GM18502 (cell line): ENCODE data around the gene CDC37L1.

Experiments used
- ATAC-seq: cut with Tn5 transposase; IDR thresholded peaks from one replicate; pipeline ENCODE4 v1.9.1; 2021; ENCODE audit warnings: mild to moderate bottlenecking; ENCODE audit not compliant: unreplicated experiment, poor library complexity

CDC37L1 gene

DNA sequence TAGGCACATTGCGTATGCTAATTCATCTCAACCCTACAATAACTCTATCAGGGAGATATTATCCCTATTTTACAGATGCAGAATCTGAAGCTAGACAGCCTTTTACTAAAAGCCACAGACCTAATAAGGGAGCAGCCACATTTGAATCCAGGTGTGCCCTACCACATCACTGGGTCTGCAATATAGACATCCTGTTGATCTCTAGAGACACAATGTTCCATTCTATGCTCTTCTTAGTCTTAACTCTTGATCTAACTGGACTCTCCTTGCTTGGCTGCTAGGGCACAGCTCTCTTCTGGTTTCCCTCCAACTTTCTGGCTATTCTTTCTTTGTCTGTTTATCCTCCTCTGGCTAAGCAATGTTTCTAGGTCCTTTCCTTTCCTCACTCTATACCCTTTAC lies 11.7 kb upstream of the CDC37L1 start:
- ATAC-seq, result no peak

DNA sequence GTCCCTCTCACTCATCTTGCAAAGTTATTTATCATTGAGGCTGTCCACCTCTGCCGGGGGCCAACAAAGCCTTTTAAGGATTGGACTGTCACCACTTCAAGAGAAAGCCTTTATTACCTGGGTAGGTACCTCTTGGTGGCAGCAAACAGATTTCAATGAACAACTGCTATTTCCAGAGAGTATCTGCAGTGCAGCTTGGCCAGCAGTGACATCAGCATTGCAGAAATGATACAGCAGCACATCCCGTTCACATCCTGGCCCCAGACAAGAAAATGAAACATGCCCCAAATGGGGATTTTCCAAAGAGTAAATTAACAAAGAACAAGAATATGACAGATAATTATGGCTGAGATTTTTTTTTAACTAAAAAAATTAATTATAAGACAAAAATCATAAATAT lies 10.8 kb upstream of the CDC37L1 start:
- no peak for ATAC-seq

GRCh38 chr9:4669890-4670289 lies 9.5 kb upstream of the CDC37L1 start:
- no peak for ATAC-seq

DNA sequence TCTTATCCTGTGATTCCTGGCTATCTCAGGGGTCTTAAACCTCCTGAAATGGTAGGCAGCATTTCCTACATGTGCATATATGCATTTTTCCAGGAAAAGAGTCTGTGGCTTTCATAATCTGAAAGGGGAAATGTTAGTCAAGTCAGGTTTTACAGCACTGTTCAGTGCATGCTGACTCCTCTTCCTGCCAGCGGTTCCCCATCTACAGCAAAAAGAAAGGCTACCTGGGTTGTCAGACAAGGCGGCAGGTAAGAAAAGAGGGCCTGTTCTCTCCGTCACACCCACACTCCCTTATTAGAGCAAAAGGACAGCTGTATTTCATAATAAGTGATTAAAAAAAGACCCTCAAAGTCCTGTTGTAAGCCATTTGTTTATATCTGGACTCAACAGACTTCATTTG lies 8.8 kb upstream of the CDC37L1 start:
- no peak for ATAC-seq

DNA sequence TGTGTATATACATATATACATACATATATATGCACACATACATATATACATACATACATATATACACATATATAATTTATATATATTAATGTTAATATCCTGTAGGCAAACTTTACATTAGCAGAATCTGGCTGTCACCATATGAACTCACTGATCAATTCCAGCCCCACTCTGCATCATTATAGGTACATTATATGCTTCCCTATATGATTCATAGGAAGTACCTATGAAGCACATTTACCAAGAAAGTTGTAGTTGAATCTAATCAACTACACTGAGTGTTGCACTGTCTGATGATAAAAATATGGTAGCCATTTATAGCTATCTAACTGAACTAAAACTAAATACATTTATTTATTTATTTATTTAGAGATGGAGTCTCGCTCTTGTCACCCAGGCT lies 7.6 kb upstream of the CDC37L1 start:
- no peak for ATAC-seq

DNA sequence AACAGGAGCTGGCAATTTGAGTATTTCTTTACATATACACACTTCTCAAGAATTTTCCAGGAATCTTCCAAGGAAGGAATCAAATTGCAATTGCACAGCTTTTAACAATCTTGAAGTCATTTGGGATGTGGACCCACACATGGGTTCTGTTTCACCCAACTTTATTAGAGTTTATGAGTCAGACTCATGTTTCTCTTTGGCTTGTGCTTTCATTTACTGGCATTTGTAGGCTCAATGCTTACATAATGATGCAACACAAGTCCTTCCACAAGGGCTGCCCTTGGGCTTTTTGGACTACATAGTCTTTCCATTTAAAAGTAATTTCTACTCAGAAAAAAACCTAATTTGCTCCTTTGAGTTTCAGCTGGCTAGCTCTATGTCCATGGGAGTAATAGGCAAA lies 4.6 kb upstream of the CDC37L1 start:
- no peak for ATAC-seq

DNA sequence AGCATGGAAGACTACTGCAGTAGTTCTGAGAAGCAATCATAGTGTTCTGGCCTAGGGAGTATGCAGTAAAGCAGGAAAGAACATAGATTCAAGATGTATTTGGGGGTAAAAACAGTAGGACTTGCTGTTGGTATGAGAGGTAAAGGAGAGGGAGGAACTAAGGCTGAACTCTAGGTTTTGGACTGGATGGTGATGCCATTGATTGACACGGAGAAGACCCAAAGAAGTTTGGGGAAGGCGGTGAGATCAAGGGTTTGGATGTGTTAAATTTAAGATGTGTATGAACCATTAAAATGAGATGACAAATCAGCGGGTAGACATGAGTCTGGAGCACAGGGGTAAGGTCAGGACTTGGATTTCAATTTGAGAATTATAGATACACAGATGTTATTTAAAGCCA lies 2.0 kb upstream of the CDC37L1 start:
- ATAC-seq, result no peak

DNA sequence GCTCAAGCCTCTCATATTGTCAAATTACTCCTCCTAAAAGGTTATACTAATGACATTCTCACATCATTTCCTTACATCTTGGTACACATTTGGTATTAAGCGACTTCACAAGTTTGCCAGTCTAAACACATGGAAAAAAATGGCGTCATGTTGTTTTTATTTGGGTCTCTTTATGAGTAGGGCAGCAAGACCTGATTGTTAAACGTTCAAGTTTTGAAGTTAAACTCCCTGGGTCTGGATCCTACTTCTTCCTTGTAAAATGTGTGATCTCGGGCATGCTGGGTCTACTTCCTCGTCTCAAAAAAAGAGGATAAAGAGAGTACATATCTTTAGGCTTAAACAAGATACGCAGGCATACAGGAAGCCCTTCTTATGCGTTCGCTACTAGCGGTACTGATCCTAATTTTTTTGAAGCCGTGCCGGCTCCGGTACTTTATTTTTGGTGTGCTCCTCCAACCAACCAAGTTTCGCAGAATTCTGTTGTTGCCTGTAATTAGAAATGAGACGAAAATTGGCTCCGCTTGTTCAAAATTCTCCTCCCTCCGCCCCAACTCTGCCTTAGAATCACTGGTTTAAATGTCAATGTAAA lies 596 bp upstream of the CDC37L1 start:
- peak; percentile 27 for ATAC-seq

GRCh38 chr9:4680173-4680525 lies 780 bp downstream of the CDC37L1 start:
- no peak for ATAC-seq

- no peak for ATAC-seq
Observed at GRCh38 chr9:4680750-4681149, 1.4 kb downstream of the CDC37L1 start.

GRCh38 chr9:4684820-4685219 lies 5.5 kb downstream of the CDC37L1 start:
- ATAC-seq, result no peak

- ATAC-seq, result no peak
Observed at GRCh38 chr9:4686112-4686511, 6.7 kb downstream of the CDC37L1 start.

DNA sequence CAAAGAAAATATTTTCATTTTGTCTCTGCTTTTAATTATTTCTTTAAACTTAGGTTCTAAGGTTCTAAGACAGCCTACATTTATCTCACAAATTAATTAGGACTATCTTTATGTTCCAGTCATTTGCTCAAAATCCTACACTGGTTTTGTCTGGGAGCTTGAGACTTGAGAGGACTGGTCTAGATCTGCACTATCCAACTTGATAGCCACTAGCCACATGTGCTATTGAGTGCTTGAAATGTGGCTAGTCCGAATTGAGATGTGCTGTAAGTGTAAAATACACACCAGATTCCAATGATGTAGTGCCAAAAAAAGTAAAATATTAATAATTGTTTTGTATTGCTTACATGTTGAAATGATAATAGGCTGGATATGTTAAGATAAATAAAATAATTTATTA lies 7.2 kb downstream of the CDC37L1 start:
- no peak for ATAC-seq

DNA sequence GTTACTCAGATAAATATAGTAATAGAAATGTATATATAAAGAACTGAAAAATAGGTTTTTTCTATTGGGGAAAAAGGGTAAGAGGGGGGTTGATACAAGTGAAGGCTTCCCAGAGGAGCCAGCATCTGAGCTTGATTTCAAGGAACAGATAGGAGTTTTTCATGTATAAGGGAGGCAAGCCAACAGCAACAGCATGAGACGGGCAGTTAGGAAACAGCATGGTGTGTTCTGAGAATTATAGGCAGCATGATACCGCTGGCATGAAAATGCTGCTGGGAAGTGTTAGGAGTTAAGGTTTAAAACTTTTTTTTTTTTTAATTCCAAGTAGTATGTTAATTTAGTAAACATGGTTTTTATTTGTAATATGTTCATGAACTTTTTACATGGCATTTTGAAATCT lies 9.7 kb downstream of the CDC37L1 start:
- ATAC-seq, result no peak

GRCh38 chr9:4689687-4690104 lies 10.3 kb downstream of the CDC37L1 start:
- ATAC-seq, result peak; percentile 72

DNA sequence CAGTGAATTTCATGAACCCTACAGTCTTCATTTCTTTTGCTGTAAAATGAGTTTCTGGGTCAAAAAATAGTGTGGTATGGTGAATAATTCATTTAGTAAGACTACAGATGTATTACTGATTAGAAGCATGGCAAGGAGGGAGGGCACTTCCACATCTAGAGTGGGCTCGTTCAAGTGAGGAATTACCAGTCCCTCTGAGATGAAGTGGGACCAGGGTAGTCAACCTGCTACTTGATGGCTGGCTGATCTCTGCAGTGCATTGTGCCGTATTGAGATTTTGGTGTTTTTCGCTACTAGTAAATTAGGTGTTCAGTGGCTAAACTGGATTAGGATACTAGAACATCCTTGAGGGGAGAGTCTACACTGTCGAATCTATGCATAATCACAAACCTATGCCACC lies 10.8 kb downstream of the CDC37L1 start:
- peak; percentile 64 for ATAC-seq

- no peak for ATAC-seq
Observed at GRCh38 chr9:4691795-4692194, 12.4 kb downstream of the CDC37L1 start.

- ATAC-seq, result no peak
Observed at GRCh38 chr9:4700091-4700490, 20.7 kb downstream of the CDC37L1 start.

- no peak for ATAC-seq
Observed at GRCh38 chr9:4700932-4701331, 21.6 kb downstream of the CDC37L1 start.

- ATAC-seq, result no peak
Observed at GRCh38 chr9:4701526-4701925, 22.2 kb downstream of the CDC37L1 start.

DNA sequence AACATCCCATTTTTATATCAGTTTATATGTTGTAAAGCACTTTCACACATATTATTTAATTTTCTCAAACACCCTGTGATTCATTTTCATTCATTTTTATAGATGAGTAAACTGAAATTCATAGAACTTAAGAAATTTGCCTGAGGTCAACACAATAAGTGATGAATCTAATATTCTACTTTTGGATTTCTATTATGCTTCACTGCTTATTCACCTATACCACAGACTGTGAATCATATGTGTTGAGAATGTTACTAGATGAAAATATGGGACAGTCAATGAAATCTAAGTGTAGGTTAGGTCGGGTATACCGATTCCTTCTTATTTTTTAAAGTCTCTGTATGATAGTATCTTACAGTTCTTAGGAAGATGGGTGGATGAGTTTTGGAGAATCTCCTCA lies 24.8 kb downstream of the CDC37L1 start:
- ATAC-seq, result no peak

DNA sequence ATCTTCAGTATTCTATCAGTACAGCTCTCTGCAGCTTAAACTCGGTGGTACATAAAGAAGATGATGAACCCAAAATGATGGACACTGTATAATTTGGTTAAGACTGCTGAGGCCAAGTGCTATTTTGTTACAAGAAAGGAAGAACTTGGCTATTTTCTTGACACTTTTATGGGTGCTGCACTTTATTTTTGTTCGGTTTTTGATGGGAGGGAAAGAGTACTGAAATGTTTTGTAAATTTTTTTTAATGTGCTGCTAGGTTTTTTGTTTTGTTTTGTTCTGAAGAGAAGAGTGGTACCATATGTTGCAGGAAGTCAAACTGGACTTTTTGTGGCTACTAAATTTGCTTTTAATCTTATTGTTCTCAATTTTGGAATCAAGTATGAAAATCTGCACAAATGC lies 26.7 kb downstream of the CDC37L1 start:
- ATAC-seq, result no peak

- no peak for ATAC-seq
Observed at GRCh38 chr9:4706971-4707622, 27.7 kb downstream of the CDC37L1 start.
